Measurements from ENCODE around the gene ATRX. TPM values are rescaled to one million over a fixed set of nuclear protein-coding genes. Genes with fewer than 3 reads are reported as not detected.
"Not testable (repeated sequence)": the region's sequence is repeated elsewhere in the genome, so short reads cannot be mapped to it uniquely, and the experiment has no call there.

Gene ATRX
- total and polyA plus RNA-seq, 2 experiments from 2014 or later, result 162 to 179 TPM

DNA sequence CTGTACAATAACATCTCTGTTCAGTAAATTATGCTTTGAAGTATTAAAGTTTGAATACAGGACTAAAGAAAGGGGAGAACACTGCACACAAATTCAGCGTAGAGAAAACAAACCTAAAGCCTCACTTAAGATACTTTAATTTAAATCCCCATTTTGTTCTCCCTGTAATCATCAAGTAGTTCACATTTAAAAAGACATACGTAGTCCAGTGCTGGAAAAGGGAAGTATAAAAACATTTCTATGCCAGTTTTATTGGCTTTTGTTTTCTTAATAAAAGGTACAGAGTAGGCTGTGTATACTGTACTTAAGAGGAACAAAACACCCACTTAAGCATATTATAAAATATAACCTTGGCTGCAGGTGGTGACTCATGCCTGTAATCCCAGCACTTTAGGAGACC lies 237.3 kb downstream of the ATRX start (continued):
- TF ChIP-seq ZNF462 (CRISPR knock-in tag; IDR thresholded peaks at IDR 0.05), result no peak
- no peak for TF ChIP-seq ZNF331 (CRISPR knock-in tag; IDR thresholded peaks at IDR 0.05; ENCODE audit: low read depth)
- TF ChIP-seq REST (IDR thresholded peaks at IDR 0.05; ENCODE audit: unreplicated experiment), result no peak

DNA sequence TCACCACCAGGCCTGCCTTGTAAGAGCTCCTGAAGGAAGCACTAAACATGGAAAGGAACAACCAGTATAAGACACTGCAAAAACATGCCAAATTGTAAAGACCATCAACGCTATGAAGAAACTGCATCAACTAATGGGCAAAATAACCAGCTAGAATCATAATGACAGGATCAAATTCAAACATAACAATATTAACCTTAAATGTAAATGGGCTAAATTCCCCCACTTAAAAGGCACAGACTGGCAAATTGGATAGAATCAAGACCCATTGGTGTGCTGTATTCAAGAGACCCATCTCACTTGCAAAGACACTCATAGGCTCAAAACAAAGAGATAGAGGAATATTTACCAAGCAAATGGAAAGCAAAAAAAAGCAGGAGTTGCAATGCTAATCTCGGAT lies 246.2 kb downstream of the ATRX start:
- not testable (repeated sequence) for H3K27ac ChIP-seq (ENCODE audit: low read depth); H3K4me3 Mint-ChIP-seq; H3K36me3 ChIP-seq (ENCODE audit: insufficient read depth); H3K4me1 ChIP-seq (ENCODE audit: insufficient read depth); H3K27me3 Mint-ChIP-seq (ENCODE audit: insufficient read depth, low read depth, poor library complexity); ATAC-seq; H3K27me3 ChIP-seq (ENCODE audit: insufficient read depth); H3K9me2 ChIP-seq (ENCODE audit: insufficient read depth); H3K9me3 Mint-ChIP-seq; H3K27ac Mint-ChIP-seq; H2AFZ ChIP-seq; H4K20me1 ChIP-seq (replicated peaks; ENCODE audit: insufficient read depth); H3K79me2 ChIP-seq (replicated peaks; ENCODE audit: insufficient read depth); H3K4me1 Mint-ChIP-seq; H3K4me2 ChIP-seq; H3K4me3 ChIP-seq; DNase-seq (ENCODE audit: low spot score); H3F3A ChIP-seq (replicated peaks; ENCODE audit: low read depth)
- peaks cover 44% of the 10 kb centered on the region for H3K36me3 Mint-ChIP-seq (ENCODE audit: low read depth)

GRCh38 chrX:77531261-77531660 lies 254.8 kb downstream of the ATRX start:
- H3K4me1 ChIP-seq (ENCODE audit: insufficient read depth), result peaks cover 12% of the 10 kb centered on the region
- not testable (repeated sequence) for H3K4me3 Mint-ChIP-seq; H3K27me3 ChIP-seq (ENCODE audit: insufficient read depth); H3K79me2 ChIP-seq (replicated peaks; ENCODE audit: insufficient read depth); H3K4me2 ChIP-seq; DNase-seq (ENCODE audit: low spot score); H3K9me3 Mint-ChIP-seq; H4K20me1 ChIP-seq (replicated peaks; ENCODE audit: insufficient read depth); H3K27me3 Mint-ChIP-seq (ENCODE audit: insufficient read depth, low read depth, poor library complexity); H3K36me3 ChIP-seq (ENCODE audit: insufficient read depth); H3K27ac Mint-ChIP-seq; H3F3A ChIP-seq (replicated peaks; ENCODE audit: low read depth); ATAC-seq; H3K9me2 ChIP-seq (ENCODE audit: insufficient read depth); H3K27ac ChIP-seq (ENCODE audit: low read depth); H3K4me3 ChIP-seq; H2AFZ ChIP-seq
- Mint-ChIP-seq H3K36me3 (ENCODE audit: low read depth) (peaks cover 34% of the 10 kb centered on the region), H3K4me1 (peaks cover 29% of the 10 kb centered on the region)

Measured in GM23338 (cell line).